Measurements from ENCODE around the gene PAM. TPM values are rescaled to one million over a fixed set of nuclear protein-coding genes. Genes with fewer than 3 reads are reported as not detected.
A peak's percentile ranks its signal among the peaks of the same experiment; 100 is the strongest.
"Not testable (repeated sequence)": the region's sequence is repeated elsewhere in the genome, so short reads cannot be mapped to it uniquely, and the experiment has no call there.

The PAM gene
- polyA plus RNA-seq, 1 donor from 2014 or later, result 3.4 TPM

DNA sequence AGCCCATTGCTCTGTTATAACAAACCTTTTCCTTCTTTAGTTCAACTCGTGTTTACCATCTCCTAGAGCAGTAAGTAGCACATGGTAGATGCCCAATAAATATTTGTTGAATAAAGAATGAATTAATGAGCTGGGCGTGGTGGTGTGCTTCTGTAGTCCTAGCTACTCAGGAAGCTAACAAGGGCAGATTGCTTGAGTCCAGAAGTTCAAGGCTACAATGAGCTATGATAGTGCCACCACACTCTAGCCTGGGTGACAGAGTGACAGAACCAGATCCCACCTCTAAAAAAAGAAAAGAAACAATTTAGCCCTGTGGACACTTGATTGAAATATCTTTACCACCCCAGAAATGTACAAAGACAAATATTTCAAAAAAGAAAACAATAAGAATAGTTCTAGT lies 14.6 kb upstream of the PAM start:
- Mint-ChIP-seq H3K9me3 (no peaks in the 10 kb centered on the region), H3K27ac (no peak overlapping the region)

DNA sequence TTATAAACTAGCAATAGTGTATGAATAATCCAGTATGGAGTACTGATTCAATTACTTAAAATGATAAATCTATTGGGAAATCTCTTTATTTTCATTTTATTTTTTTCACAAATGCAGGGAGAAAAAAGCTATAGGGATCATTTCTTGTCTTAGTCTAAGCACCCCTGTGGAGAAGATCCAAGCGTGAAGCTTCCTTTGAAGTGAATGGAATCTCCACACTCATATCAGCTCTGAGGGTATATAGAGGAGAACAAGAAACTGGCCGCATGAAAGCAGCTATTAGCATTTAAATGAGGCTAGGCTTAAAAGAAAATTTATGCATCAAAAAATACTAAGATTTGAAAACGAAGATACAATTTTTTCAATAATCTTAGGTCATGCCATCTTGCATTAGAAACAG lies 12.9 kb upstream of the PAM start:
- peaks cover 4% of the 10 kb centered on the region for H3K36me3 Mint-ChIP-seq
- H3K27me3 Mint-ChIP-seq, result peaks cover 9% of the 10 kb centered on the region
- H3K4me1 Mint-ChIP-seq, result no peaks in the 10 kb centered on the region
- H3K9me3 Mint-ChIP-seq, result no peaks in the 10 kb centered on the region
- no peak overlapping the region for H3K4me3 Mint-ChIP-seq
- no peak overlapping the region for H3K27ac Mint-ChIP-seq

More for the DNA sequence above, 14.6 kb upstream of the PAM start:
- no peak overlapping the region for H3K4me3 Mint-ChIP-seq
- no peaks in the 10 kb centered on the region for H3K4me1 Mint-ChIP-seq
- H3K36me3 Mint-ChIP-seq, result no peaks in the 10 kb centered on the region
- H3K27me3 Mint-ChIP-seq, result no peaks in the 10 kb centered on the region

GRCh38 chr5:102743900-102744299 lies 11.2 kb upstream of the PAM start:
- Mint-ChIP-seq H3K36me3 (peaks cover 4% of the 10 kb centered on the region), H3K9me3 (no peaks in the 10 kb centered on the region), H3K27ac (no peak overlapping the region), H3K27me3 (peaks cover 9% of the 10 kb centered on the region), H3K4me1 (no peaks in the 10 kb centered on the region), H3K4me3 (no peak overlapping the region)

GRCh38 chr5:102747386-102748166 lies 7.5 kb upstream of the PAM start:
- Mint-ChIP-seq H3K4me1 (no peaks in the 10 kb centered on the region), H3K27me3 (peaks cover 11% of the 10 kb centered on the region), H3K4me3 (no peak overlapping the region), H3K36me3 (peaks cover 4% of the 10 kb centered on the region), H3K27ac (no peak overlapping the region), H3K9me3 (no peaks in the 10 kb centered on the region)

DNA sequence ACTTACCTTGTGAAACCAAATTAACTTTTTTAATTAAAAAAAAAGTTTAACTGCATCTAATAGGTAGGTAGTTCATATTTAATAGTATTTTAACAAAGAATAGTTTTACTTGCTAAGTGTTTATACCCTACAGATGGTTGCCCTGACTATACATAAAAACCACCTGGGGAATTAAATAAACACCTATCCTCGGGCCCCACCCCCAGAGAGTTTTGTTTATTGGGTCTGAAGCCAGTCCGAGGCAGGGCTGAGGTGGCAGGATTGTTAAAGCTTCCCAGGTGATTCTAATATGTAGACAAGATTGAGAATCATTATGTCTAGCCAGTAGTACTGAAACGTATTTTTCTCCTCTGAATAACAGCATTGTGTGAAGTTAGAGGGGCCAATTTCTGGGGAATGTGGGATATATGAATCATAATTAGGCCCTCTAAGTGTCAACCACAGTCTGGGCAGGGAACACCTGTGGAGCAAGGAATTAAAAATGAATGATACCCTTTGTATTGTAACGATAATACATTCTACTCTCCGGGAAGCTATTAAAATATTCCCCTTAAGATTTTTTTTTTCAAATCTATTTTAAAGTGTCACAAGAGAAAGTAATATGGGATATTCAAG lies 5.6 kb upstream of the PAM start:
- Mint-ChIP-seq H3K9me3 (no peaks in the 10 kb centered on the region), H3K4me3 (peak overlapping the region in 1 of 4 donors; percentile 22), H3K27ac (no peak overlapping the region), H3K27me3 (peaks cover 16% of the 10 kb centered on the region), H3K4me1 (peaks cover 0 to 7% (median 5%) of the 10 kb centered on the region in 3 donors), H3K36me3 (peaks cover 5% of the 10 kb centered on the region)

DNA sequence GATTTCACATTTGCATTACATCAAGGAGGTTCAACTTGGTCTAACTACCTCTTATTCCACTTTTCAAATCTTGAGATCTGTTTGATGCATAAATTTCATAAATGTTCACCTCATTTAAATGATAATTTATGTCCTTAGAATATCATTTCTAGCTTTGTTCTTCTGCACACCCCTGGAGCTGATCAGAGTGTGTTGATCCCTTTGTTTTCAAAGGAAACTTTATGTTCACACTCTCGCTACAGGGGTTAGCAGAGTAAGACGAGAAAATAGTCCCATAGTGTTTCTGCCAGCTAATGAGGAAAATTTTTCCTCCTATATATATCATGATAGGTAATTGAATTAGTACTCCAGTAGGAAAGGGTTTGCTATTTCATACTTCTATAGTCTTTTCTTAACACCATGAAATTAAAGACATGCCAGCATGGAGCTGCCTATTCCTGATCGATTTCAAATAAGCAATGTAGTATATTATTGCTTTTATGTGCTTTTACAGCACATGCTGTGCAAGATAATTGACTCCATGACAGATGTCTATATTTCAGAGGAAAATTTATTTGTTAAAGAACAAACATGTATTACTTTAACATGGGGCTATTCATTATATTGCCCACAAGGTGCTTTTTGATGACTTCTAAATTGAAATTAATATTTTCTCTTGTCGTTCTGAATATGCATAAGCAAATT lies 4.8 kb upstream of the PAM start:
- H3K4me3 Mint-ChIP-seq, result peak overlapping the region in 1 of 4 donors; percentile 22
- peaks cover 5% of the 10 kb centered on the region for H3K36me3 Mint-ChIP-seq
- no peak overlapping the region for H3K27ac Mint-ChIP-seq
- H3K9me3 Mint-ChIP-seq, result no peaks in the 10 kb centered on the region
- peaks cover 18% of the 10 kb centered on the region for H3K27me3 Mint-ChIP-seq
- H3K4me1 Mint-ChIP-seq, result peaks cover 0 to 7% (median 5%) of the 10 kb centered on the region in 3 donors

DNA sequence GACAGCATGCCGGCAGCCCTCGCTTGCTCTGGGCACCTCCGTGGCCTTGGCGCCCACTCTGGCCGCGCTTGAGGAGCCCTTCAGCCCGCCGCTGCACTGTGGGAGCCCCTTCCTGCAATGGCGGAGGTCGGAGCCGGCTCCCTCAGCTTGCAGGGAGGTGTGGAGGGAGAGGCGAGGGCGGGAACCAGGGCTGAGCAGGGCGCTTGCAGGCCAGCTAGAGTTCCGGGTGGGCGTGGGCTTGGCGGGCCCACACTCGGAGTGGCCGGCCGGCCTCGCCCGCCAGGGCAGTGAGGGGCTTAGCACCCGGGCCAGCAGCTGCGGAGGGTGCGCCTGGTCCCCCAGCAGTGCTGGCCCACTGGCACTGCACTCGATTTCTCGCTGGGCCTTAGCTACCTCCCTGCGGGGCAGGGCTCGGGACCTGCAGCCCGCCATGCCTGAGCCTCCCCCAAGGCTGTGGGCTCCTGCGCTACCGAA lies 3.2 kb upstream of the PAM start:
- peaks cover 11% of the 10 kb centered on the region for H3K27me3 Mint-ChIP-seq
- not testable (repeated sequence) for H3K27ac Mint-ChIP-seq, H3K9me3 Mint-ChIP-seq, H3K36me3 Mint-ChIP-seq
- H3K4me1 Mint-ChIP-seq, result peaks cover 9 to 12% (median 10%) of the 10 kb centered on the region in 3 donors
- H3K4me3 Mint-ChIP-seq, result peak overlapping the region in 1 of 4 donors; percentile 66

GRCh38 chr5:102753889-102754766 lies 977 bp upstream of the PAM start:
- peak overlapping the region in 1 of 3 donors; percentile 93 for H3K27ac Mint-ChIP-seq
- no peaks in the 10 kb centered on the region for H3K9me3 Mint-ChIP-seq
- peaks cover 2% of the 10 kb centered on the region for H3K36me3 Mint-ChIP-seq
- H3K4me1 Mint-ChIP-seq, result peaks cover 9 to 15% (median 10%) of the 10 kb centered on the region in 3 donors
- H3K4me3 Mint-ChIP-seq, result peak overlapping the region; percentile 85 to 95 (median 87)
- H3K27me3 Mint-ChIP-seq, result peaks cover 9% of the 10 kb centered on the region

DNA sequence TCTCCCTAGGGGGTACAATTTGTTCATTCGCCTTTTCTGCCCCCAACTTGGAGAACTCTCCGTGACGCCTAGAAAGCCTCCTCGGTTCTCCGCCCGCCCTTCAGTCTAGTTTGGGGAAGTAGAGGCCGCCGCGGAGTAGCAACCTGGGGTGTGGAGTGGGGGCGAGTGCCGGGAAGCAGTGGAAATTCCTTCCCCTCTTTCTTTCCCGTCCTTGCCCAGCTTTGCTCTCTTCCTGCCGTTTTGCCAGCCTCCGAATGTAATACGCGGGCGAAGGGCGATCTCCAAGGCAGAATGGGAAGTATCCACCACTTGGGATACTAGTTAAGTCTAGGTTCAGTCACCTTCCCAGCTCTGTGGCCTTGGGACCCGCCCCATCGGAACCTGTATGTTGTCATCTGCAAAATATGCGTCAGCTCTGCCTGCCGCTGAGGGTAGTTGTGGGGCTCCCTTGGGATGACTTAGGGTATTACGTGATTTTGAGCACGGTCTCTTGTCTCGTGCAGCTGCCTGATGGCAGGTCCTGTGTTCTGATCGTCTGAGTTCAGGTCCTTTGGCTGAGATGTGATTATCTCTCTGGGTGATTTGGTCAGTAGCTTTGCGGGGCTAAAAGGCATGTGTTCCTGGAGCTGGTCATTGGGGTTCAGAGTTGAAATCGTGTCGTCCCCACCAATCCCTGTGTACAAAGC lies 724 bp downstream of the PAM start:
- H3K4me1 Mint-ChIP-seq, result peaks cover 9 to 18% (median 10%) of the 10 kb centered on the region in 3 donors
- peak overlapping the region; percentile 90 to 99 (median 96) for H3K27ac Mint-ChIP-seq
- H3K36me3 Mint-ChIP-seq, result peaks cover 2% of the 10 kb centered on the region

DNA sequence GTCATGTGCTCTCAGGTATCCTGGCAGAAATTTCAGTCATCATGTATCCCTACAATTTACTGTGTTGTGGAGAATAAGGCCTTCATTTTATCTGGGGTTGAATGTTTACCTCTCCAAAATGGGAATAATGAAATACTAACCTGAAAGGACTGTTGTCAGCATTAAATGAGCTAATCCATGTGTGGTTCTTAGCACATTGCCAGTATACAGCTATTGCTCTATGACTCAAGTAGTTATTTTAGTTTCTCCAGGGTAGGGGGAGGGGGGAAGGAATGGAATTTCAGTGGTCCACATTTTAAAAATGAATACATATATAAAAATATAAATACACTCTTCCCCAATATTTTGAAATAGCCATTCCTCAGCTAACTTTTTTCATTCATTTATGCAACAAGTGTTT lies 3.5 kb downstream of the PAM start:
- Mint-ChIP-seq H3K4me1 (peaks cover 12 to 37% (median 23%) of the 10 kb centered on the region in 3 donors), H3K27me3 (peaks cover 7% of the 10 kb centered on the region), H3K36me3 (peaks cover under 1% of the 10 kb centered on the region), H3K9me3 (no peaks in the 10 kb centered on the region), H3K27ac (no peak overlapping the region), H3K4me3 (no peak overlapping the region)

More for the DNA sequence above, 724 bp downstream of the PAM start:
- peaks cover 7% of the 10 kb centered on the region for H3K27me3 Mint-ChIP-seq
- H3K4me3 Mint-ChIP-seq, result peak overlapping the region; percentile 87 to 97 (median 96)
- no peaks in the 10 kb centered on the region for H3K9me3 Mint-ChIP-seq

GRCh38 chr5:102759289-102759688 lies 4.2 kb downstream of the PAM start:
- Mint-ChIP-seq H3K9me3 (no peaks in the 10 kb centered on the region), H3K27me3 (peaks cover 2% of the 10 kb centered on the region), H3K27ac (peak overlapping the region in 1 of 3 donors; percentile 83), H3K36me3 (peaks cover 1% of the 10 kb centered on the region), H3K4me3 (no peak overlapping the region), H3K4me1 (peaks cover 7 to 32% (median 23%) of the 10 kb centered on the region in 3 donors)

DNA sequence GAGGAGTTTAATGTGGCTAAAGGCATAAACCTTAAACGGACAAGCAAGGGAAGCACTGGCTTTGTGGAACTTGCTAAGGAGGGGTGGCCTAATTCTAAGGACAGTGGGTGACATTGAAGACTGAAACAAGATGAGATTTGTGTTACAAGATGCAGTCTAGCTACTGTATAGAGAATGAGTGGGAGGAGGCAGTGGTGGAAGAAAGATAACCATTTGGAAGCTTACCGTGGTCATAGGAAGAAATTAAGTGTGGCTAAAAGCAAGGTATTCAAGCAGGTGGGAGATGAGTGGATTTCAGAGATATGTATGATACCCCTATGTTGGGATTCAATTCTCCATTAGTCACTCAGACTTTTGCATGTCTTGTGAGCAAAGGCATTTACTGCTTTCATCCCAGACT lies 4.6 kb downstream of the PAM start:
- Mint-ChIP-seq H3K36me3 (peaks cover 1% of the 10 kb centered on the region), H3K27ac (no peak overlapping the region), H3K4me1 (peaks cover 7 to 31% (median 23%) of the 10 kb centered on the region in 3 donors), H3K9me3 (no peaks in the 10 kb centered on the region), H3K27me3 (no peaks in the 10 kb centered on the region), H3K4me3 (no peak overlapping the region)

DNA sequence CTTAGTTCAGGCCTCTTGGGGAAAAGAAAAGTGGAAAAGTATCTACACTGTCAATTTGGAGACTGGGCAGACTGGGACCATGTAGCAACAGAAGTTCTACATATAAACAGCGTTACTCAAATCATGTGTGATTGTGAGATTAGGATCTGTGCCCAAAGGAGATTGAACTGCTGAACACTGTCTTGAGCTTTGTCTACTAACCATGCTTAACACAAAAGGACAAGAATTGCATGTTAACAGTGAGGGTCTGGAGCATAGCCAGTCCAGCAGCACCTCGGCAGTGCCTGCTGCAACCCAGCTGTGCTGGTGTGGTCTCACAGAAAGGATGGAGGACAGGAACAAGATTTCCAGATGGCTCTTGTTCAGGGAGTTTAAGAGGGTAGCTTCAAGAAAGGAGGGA lies 5.7 kb downstream of the PAM start:
- H3K27me3 Mint-ChIP-seq, result no peaks in the 10 kb centered on the region
- H3K4me3 Mint-ChIP-seq, result peak overlapping the region in 1 of 4 donors; percentile 65
- H3K4me1 Mint-ChIP-seq, result peaks cover 7 to 31% (median 20%) of the 10 kb centered on the region in 3 donors
- peak overlapping the region in 1 of 3 donors; percentile 34 for H3K27ac Mint-ChIP-seq
- peaks cover 1% of the 10 kb centered on the region for H3K36me3 Mint-ChIP-seq
- no peaks in the 10 kb centered on the region for H3K9me3 Mint-ChIP-seq

- Mint-ChIP-seq H3K4me1 (peaks cover 2 to 26% (median 14%) of the 10 kb centered on the region in 3 donors), H3K27me3 (no peaks in the 10 kb centered on the region), H3K9me3 (no peaks in the 10 kb centered on the region), H3K27ac (no peak overlapping the region), H3K36me3 (peaks cover 1% of the 10 kb centered on the region), H3K4me3 (peak overlapping the region in 2 of 4 donors; percentile 30 to 83)
These were observed 7.0 kb downstream of the PAM start for GRCh38 chr5:102762095-102762534.

Measured in IgD-negative memory B cell (primary cell).